Tibial nerve (tissue), 4 donors: Measurements from ENCODE around the gene CUX1. TPM values are rescaled to one million over a fixed set of nuclear protein-coding genes. Genes with fewer than 3 reads are reported as not detected.

Source experiments
- DNase-seq, 2 donors: peaks; one replicate each; pipeline ENCODE4 v3.0.0-alpha.2; 2019; ENCODE audit warnings: low spot score in 2 of 2
- H3K27ac ChIP-seq, 4 donors: fragments of 200-600 bp; sonication (generic) in 3 of 4; one replicate each; pipeline ENCODE4 v1.5.1; 2017 to 2019; ENCODE audit warnings: mild to moderate bottlenecking in 1 of 4
- H3K27me3 ChIP-seq, 2 donors: fragments of 200-600 bp; sonication (generic) in 1 of 2; one replicate each; pipeline versions ENCODE4 v1.5.1 to v1.6.0; 2017 to 2019
- H3K36me3 ChIP-seq, 3 donors: fragments of 200-600 bp; sonication (generic); one replicate each; pipeline ENCODE4 v1.5.1; 2018 to 2019
- H3K4me1 ChIP-seq, 4 donors: fragments of 200-600 bp; sonication (generic) in 3 of 4; one replicate each; pipeline ENCODE4 v1.5.1; 2017 to 2019
- H3K4me3 ChIP-seq, 4 donors: fragments of 200-600 bp; sonication (generic) in 3 of 4; one replicate each; pipeline ENCODE4 v1.5.1; 2017 to 2019; ENCODE audit warnings: mild to moderate bottlenecking in 1 of 4, moderate library complexity in 1 of 4
- H3K9me3 ChIP-seq, 4 donors: fragments of 200-600 bp; sonication (generic) in 3 of 4; one replicate each; pipeline ENCODE4 v1.5.1; 2017 to 2019
- EP300 ChIP-seq, 2 donors: sonication (generic); formaldehyde crosslinking; IDR thresholded peaks; one replicate each; pipeline ENCODE4 v1.6.1; 2017; ENCODE audit warnings: antibody characterized with exemption in 2 of 2, mild to moderate bottlenecking in 1 of 2
- POLR2A ChIP-seq, 2 donors: fragments of 450-650 bp; IDR thresholded peaks; one replicate each; pipeline ENCODE4 v1.6.1; 2017; ENCODE audit warnings: antibody characterized with exemption in 2 of 2, mild to moderate bottlenecking in 2 of 2, moderate library complexity in 2 of 2
- WGBS, 2 donors: methylation state at CpG; one replicate each; pipeline ENCODE4 v1.1.5; 2018; 5-methylcytosine and 5-hydroxymethylcytosine counted together
- total RNA-seq, 4 donors: library from RNA; depleted of rRNA; stranded (reverse); fragments of >200 nt; gene quantifications; one replicate each; pipeline ENCODE4 v1.1.0, GENCODE V29; 2016
- TF ChIP-seq, protein P1 (sequence below), 5 experiments: fragments of 200-600 bp in 3 of 5; fragments of 450-650 bp in 2 of 5; sonication (generic) in 3 of 5; IDR thresholded peaks; one replicate each; pipeline ENCODE4 v1.5.1; 2016 to 2019; ENCODE audit warnings: antibody characterized with exemption in 5 of 5, mild to moderate bottlenecking in 3 of 5, moderate library complexity in 2 of 5

The CUX1 gene
- total RNA-seq, 4 donors from 2014 or later = 74.5 to 104 (median 84.3) TPM

DNA sequence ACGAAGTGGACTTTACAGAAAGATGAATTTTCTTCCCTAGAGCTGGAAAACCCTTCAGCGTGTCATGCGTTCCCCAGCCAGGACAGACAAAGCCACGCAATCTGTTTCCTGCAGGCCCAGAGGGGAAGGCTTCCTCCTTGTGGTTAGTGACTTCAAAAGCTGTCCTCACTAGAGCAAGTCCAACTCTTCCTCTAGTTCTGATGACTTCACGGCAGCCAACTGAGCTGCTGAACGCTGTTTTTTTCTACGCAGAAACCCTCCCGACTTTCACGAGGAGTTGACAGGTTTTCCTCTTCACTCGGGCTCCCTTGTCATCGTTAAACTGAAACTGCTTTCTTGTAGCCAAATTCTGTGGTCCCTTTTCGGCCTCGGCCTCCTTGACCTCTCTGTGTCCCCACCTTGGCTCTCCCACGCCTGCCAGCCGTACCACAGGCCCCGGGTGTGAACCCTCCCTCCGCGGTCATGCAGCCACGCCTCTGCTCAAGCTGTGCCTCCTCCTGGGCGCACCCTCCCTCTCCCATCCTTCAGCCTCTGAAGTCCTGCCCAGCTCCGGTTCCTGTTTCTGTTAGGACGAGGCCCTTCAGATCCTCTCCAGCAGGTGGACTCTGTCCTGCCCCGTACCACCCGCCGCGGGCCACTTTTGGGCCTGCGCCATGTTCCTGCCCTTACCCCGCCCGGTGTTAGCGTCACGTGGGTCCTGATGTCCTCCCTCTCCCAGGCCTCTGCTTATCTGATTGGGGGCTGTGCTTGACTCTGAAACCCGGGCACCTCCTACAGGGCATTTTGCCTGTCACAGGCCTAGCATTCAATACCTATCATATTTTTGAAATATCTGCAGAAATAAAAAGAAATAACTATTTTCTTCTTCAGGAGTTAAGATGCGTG lies 39.3 kb downstream of the CUX1 start:
- WGBS, 2 donors = 64 to 65% methylated on average over 33 of the region's 33 CpGs

DNA sequence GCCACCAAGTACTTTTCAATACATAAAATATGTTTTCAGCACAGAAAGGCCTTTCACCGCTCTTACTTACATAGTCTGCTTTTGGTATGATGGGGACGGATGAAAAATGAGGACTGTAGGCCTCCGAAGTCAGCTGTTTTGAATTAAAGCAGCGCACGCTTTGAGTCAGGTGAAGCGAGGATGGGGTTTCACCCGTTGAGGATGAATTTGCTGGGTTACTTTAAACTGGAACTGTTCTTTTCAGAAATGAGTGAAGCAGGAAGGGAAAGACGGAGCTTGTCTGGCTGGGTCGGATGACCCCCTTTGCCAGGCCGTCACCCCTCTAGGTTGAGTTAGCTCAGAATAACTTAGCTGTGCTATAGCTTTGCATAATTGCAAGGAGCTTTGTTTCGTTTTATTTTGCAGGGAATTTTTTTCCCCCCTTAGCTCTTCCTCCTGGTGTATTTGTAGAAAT lies 40.0 kb downstream of the CUX1 start:
- Histone ChIP-seq H3K4me3 (peak overlapping the region in 3 of 4 donors; percentile 8 to 43 (median 36)), H3K36me3 (no peaks in the 10 kb centered on the region), H3K4me1 (peaks cover 0 to 52% (median 28%) of the 10 kb centered on the region in 4 donors), H3K9me3 (no peaks in the 10 kb centered on the region), H3K27ac (peak overlapping the region in 3 of 4 donors; percentile 78 to 90 (median 83)), H3K27me3 (no peaks in the 10 kb centered on the region)
- DNase-seq = no peak
- TF ChIP-seq, protein P1, sequence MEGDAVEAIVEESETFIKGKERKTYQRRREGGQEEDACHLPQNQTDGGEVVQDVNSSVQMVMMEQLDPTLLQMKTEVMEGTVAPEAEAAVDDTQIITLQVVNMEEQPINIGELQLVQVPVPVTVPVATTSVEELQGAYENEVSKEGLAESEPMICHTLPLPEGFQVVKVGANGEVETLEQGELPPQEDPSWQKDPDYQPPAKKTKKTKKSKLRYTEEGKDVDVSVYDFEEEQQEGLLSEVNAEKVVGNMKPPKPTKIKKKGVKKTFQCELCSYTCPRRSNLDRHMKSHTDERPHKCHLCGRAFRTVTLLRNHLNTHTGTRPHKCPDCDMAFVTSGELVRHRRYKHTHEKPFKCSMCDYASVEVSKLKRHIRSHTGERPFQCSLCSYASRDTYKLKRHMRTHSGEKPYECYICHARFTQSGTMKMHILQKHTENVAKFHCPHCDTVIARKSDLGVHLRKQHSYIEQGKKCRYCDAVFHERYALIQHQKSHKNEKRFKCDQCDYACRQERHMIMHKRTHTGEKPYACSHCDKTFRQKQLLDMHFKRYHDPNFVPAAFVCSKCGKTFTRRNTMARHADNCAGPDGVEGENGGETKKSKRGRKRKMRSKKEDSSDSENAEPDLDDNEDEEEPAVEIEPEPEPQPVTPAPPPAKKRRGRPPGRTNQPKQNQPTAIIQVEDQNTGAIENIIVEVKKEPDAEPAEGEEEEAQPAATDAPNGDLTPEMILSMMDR (IDR thresholded peaks at IDR 0.05) = no peak
- no peak for TF ChIP-seq EP300 (IDR thresholded peaks at IDR 0.05)
- no peak for TF ChIP-seq POLR2A (IDR thresholded peaks at IDR 0.05)
- WGBS, 2 donors = 76 to 84% methylated on average over 11 of the region's 11 CpGs

More for the DNA sequence above, 39.3 kb downstream of the CUX1 start:
- TF ChIP-seq EP300 (IDR thresholded peaks at IDR 0.05) (peak in 1 of 2 donors; percentile 60), POLR2A (IDR thresholded peaks at IDR 0.05) (no peak)
- TF ChIP-seq, protein P1 (IDR thresholded peaks at IDR 0.05) = peak in 4 of 5 experiments; percentile 8 to 61 (median 42)
- DNase-seq = peak; percentile 51 to 67
- H3K36me3 ChIP-seq = no peaks in the 10 kb centered on the region
- no peaks in the 10 kb centered on the region for H3K9me3 ChIP-seq
- H3K4me3 ChIP-seq = peak overlapping the region in 3 of 4 donors; percentile 8 to 43 (median 36)
- no peaks in the 10 kb centered on the region for H3K27me3 ChIP-seq
- H3K27ac ChIP-seq = peak overlapping the region; percentile 54 to 90 (median 80)
- peaks cover 0 to 52% (median 28%) of the 10 kb centered on the region in 4 donors for H3K4me1 ChIP-seq

DNA sequence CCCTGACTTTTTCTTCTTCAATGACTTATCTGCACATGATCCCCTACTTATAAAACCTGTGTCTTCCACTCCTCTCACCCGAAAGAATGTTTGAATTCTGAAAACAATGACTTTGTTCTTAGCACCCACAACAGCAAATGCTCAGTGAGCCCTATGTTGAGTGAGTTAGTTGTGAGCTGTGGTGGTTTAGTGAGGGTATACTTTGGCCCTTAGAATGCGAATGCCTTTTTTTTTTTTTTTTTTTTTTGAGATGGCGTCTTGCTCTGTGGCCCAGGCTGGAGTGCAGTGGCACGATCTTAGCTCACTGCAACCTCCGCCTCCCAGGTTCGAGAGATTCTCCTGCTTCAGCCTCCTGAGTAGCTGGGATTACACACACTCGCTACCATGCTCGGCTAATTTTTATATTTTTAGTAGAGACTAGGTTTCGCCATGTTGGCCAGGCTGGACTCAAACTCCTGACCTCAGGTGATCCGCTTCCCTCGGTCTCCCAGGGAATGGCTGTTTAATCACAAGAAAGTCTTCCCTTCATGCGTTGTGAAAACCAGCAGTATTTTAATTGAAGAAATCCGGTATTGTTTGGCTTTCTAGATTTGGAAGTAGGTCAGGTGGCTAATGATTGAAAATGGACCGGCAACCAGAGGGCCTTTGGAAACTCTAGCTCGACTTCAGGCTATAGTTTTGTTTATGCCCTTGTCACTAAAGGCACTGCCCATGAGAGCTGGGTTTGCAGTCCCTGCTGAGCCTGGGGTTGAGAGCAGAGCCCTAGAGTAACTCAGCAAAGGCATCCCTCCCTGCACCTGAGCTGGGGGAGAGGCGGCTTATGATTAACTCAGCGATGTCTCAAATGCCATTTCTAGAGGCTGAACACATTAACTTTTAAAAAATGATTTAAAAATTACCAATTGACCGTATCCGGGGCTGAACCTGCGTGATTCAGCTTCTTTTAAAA lies 41.3 kb downstream of the CUX1 start:
- Histone ChIP-seq H3K4me3 (no peak overlapping the region), H3K27ac (peak overlapping the region in 2 of 4 donors; percentile 83 to 90), H3K4me1 (peaks cover 0 to 52% (median 28%) of the 10 kb centered on the region in 4 donors), H3K27me3 (no peaks in the 10 kb centered on the region), H3K9me3 (no peaks in the 10 kb centered on the region), H3K36me3 (no peaks in the 10 kb centered on the region)
- TF ChIP-seq, protein P1 (IDR thresholded peaks at IDR 0.05) = no peak
- TF ChIP-seq POLR2A (IDR thresholded peaks at IDR 0.05) = no peak
- no peak for TF ChIP-seq EP300 (IDR thresholded peaks at IDR 0.05)
- DNase-seq = no peak
- 81 to 82% methylated on average over 20 of the region's 20 CpGs for WGBS, 2 donors

DNA sequence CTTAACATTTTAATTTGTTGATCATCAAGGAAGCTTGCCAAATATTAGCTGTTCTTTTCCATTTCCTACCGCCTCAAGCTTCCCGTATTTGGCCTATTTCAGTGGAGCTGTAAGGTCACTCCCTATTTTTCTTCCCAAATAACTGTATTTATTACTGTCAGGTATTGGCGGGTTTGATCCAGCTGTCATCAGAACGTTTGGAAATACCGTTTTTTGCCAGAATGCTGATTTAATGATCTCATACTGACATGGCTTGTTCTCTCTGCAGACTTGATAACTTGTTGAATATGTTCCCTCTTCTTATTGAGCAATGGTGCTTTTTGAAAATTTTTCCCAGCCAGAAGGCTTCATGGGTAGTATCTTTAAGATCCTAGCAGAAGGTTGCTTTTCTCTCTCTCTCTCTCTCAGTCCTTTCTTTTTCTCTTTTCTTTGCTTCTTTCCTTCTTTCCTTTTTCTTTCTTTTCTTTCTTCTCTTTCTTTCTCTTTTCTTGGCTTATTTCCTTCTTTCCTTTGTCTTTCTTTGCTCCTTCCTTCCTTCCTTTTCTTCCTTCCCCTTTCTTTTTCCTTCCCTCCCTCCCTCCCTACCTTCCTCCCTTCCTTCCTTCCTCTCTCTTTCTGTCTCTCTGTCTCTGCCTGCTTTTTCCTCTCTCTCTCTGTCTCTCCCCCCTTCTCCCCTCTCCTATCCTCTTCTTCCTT lies 42.1 kb downstream of the CUX1 start:
- Histone ChIP-seq H3K4me1 (peaks cover 0 to 52% (median 28%) of the 10 kb centered on the region in 4 donors), H3K4me3 (no peak overlapping the region), H3K27me3 (no peaks in the 10 kb centered on the region), H3K27ac (peak overlapping the region in 3 of 4 donors; percentile 55 to 90 (median 83)), H3K9me3 (no peaks in the 10 kb centered on the region), H3K36me3 (no peaks in the 10 kb centered on the region)
- WGBS, 2 donors = 22 to 31% methylated on average over 5 of the region's 5 CpGs
- peak in 1 of 2 donors; percentile 22 for DNase-seq
- TF ChIP-seq EP300 (IDR thresholded peaks at IDR 0.05) = peak in 1 of 2 donors; percentile 76
- no peak for TF ChIP-seq POLR2A (IDR thresholded peaks at IDR 0.05)
- TF ChIP-seq, protein P1 (IDR thresholded peaks at IDR 0.05) = no peak
